HG03342 (cell line): Measurements from ENCODE around the gene MRPL21.

Source experiments
- ATAC-seq: cut with Tn5 transposase; IDR thresholded peaks from one replicate; pipeline ENCODE4 v1.9.1; 2021; ENCODE audit warnings: mild to moderate bottlenecking, moderate library complexity; ENCODE audit not compliant: unreplicated experiment

The MRPL21 gene

DNA sequence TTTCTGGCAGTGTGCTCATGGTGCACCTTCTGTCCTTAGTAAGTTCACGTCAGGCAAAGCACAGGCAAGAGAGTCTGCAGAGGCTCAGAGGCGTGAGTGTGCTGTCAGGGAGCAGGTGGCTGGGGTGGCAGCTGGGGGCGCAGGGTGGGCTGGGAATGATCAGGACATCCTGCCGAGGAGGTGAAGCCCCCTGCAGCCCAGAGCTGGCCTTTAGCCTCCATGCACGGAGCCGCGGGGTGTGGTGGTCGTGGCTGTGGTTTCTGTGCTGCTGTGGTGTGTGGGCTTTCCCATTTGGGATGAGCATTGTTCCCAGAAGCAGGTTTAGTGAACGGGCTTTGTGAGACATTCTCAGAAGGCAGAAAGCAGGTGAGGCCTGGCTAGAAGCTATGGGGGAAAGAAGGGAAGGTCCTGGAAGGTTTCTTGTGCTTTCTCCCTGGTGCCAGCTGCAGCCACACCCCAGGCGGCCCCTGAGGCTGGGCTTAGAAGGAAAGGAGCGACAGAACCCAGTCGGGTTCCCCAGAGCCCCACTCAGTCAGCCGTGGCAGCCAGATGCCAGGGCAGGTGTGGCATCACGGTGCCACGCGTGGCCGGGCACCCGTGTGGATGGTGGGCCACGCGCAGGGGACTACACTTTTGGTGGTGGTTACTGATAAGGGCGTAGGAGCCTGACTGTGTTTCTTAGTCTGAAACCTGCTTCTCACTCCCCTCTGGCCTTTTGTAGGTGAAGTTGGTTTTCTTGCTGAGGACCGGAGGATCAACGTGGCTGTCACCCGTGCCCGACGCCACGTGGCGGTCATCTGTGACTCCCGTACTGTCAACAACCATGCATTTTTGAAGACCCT is 32.1 kb upstream of the MRPL21 start:
- ATAC-seq = no peak

DNA sequence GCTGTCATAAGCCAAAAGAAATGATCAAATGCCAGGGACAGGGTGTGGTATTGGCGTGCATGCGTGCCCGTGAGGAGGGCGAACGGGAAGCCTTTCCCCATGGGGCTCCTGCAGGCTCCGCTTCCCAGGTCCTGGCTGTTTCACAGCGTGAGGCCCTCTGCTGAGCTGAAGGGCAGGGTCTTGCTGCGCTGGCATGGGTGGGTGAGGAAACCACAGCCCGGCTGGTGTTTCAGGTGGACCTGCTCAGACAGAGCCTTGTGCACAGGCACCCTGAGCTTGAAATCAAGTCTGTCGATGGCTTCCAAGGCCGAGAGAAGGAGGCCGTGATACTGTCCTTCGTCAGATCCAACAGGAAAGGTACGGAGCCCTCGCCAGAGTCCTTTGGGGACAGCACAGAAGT is 31.4 kb upstream of the MRPL21 start:
- no peak for ATAC-seq

GRCh38 chr11:68934666-68935065 is 31.0 kb upstream of the MRPL21 start:
- ATAC-seq = no peak

DNA sequence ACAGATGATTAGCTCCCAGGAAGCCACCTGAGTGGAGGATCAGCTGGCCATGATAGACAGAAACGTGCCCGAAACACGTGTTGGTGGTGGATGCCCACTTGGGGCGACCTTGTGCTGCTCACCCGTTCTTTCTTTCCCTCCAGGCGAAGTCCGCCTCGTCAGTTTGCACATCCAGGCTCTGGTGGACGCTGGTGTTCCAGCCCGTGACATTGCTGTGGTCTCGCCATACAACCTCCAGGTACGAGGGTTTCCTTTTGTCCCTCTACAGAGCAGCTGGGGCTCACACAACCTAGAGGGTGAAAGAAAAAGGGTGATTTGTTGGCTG is 30.7 kb upstream of the MRPL21 start:
- ATAC-seq = no peak

- ATAC-seq = no peak
These were observed 30.1 kb upstream of the MRPL21 start for GRCh38 chr11:68933605-68934320.

DNA sequence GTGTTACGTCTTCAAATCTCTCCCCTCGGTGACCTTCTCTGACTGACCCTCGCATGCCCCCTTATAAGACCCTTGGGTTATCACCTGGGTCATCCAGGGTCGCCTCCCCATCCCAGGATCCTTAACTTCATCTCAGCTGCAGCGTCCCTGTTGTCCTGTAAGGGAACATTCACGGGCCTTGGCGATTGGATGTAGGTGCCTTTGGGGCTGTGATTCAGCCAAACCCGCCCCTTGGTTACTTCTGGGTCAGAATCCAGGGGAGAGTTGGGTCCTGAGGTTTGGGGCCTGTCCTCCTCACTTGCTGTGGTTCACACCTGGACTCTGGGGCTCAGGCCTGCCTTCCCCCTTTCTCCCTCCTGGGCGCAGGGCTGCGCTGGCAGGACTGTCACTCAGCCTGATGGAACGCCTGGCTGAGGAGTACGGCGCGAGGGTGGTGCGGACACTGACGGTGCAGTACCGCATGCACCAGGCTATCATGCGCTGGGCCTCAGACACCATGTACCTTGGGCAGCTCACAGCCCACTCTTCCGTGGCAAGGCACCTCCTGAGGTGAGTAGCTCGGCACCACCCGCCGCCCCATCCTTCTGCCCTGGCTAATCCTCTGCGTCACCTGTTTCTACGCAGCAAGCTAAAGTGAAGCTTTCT is 29.4 kb upstream of the MRPL21 start:
- no peak for ATAC-seq

- no peak for ATAC-seq
These were observed 28.7 kb upstream of the MRPL21 start for GRCh38 chr11:68932358-68932757.

DNA sequence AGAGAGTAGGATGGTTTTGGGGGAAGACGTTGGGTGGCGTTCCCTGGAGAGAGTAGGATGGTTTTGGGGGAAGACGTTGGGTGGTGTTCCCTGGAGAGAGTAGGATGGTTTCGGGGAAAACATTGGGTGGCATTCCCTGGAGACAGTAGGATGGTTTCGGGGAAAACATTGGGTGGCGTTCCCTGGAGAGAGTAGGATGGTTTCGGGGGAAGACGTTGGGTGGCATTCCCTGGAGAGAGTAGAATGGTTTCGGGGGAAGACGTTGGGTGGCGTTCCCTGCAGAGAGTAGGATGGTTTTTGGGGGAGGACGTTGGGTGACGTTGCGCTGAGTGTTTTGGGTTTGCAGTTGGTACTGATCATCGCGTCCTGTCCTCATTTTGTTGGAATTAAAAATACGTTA is 28.3 kb upstream of the MRPL21 start:
- ATAC-seq = no peak

GRCh38 chr11:68930991-68931855 is 27.6 kb upstream of the MRPL21 start:
- ATAC-seq = no peak

GRCh38 chr11:68929706-68930570 is 26.3 kb upstream of the MRPL21 start:
- ATAC-seq = no peak

DNA sequence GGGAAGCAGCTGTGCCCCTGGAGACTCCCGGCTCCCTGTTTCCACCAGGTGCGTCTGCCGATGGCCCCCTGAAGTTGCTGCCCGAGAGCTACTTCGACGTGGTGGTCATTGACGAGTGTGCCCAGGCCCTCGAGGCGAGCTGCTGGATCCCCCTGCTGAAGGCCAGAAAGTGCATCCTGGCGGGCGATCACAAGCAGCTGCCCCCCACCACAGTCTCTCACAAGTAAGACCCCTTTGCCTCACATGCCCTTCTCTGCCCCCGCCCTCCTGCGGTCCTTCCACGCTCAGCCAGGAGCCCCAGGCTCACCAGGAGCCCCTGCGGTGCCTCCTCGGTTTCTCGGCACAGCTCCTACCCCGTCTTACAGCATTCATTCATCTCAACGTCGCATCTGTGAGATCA is 25.5 kb upstream of the MRPL21 start:
- no peak for ATAC-seq

DNA sequence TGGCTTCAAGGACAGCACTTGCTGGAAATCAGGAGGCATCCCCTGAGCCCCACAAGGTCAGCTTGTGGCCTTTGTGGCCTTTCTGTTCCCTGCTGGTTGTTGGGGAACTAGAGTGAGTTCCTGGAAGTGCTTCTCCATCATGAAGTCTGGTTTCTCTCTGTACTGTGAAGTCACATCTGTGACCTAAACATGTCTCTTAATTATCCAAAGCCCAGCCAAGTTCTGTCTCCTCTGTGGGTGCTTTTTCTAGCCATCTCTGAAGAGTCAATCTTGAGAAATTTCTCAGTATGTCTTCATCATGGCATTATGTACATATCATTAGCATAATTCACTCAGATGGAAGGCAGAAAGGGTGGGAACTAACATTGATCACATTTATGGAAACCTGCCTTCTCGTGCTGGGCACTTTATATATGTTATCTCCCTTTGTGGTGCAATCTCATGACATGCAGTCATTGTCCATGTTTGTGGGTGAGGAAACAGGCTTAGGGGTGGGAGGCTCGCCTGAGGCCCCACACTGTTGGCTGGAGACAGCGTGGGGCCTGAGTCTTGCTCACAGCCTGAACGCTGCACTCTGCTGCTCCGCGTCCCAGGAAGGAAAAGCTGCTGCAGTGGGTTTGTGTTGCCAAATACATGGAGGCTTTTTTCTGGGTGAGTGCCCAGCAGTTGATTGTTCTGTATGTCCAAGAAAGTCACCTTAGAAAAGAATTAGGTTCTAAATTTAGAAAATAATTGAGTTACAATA is 24.7 kb upstream of the MRPL21 start:
- no peak for ATAC-seq

DNA sequence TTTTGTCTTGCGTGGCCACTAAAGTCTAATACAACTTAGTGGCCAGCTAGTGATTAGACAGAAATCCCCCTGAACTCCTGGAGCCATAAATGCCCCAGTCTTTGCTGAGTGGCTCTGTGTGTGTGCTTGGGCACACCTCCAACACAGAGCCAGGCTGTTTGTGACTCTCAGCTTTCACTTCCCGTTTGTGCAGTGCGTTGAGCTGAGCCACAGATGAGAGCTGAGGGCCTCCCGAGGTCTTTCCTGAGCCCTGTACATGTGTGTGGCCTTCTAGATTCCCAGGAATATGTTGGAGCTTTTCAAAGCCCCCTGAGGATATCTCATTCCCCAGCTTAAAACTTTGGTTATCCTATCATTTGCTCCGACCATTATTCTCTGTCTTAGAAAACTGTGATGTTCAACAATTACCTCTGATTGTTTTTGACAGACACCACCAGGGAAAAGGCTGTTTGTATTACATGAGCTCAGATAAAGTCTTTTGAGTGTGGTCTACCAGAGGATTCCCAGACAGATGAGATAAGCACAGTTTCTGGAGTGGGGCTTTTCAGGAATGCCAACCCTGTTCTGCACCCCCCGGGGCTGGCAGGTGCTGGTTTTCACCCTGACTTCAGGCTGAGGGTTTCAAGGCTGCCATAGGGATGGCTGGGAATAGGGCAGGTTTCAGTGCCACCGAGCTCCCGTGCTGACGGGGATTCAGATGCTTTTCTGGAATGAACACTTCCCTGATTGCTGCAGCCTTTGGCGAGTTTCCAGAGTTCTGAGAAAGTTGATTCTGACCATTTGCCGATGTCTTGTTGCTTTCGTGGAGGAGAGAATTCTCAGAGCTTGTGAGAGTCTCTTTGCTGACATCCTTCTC is 23.9 kb upstream of the MRPL21 start:
- ATAC-seq = peak; percentile 51

GRCh38 chr11:68925611-68926010 is 22.0 kb upstream of the MRPL21 start:
- no peak for ATAC-seq

DNA sequence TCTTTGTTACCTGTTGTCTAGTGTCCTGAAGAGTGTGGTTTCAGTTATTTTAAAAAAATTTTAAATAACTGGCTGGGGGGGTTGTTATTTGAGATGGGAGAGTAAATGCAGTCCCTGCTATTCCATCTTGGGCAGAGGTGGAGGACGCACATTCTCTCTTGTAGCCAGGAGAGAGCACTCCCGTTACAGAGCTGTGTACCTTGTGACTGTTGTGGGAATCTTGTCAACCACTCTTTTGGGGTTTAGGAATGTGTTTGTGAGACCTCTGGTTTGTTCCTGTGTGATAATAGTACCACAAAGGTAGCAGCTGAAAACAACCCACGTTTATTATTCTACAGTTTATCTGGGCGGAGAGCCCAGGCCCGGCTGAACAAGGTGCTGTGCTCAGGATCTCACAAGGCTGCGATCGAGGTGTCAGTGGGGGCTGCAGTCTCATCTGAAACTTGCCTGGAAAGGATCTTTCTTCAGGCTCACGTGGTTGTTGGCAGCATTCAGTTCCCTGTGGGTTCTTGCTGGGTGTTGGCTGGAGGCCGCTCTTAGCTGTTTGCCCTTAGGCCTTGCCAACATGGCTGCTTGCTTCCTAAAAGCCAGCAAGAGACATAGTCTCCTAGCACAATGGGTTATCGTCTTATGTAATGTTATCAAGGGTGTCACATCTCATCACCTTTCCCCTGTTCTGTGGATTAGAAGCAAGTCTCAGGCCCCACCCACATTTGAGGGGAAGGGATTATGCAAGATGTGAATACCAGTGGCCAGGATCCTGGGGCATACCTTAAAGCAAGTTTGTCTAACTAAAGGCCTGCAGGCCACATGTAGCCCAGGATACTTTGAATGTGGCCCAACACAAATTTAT is 20.7 kb upstream of the MRPL21 start:
- no peak for ATAC-seq

DNA sequence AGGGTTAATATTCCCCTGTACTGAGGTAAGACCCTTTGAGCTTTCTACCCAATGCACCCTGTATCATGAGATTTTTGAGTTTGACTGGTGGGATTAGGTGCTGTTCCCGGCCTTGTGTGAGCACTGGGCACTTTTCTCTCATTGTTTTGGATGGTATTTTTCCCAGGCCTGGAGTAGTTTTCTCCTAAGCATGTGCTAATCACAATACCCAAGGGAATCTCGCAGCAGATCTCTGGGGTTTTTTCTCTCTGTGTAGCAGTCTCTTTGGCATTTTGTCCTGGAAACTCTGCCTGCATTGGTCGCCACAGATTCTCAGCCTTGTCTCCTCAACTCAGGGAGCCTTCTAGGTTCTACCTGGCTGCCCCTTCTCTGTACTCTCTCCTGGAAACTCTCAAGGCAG is 20.0 kb upstream of the MRPL21 start:
- no peak for ATAC-seq

- no peak for ATAC-seq
These were observed 12.8 kb upstream of the MRPL21 start for GRCh38 chr11:68916439-68916838.

DNA sequence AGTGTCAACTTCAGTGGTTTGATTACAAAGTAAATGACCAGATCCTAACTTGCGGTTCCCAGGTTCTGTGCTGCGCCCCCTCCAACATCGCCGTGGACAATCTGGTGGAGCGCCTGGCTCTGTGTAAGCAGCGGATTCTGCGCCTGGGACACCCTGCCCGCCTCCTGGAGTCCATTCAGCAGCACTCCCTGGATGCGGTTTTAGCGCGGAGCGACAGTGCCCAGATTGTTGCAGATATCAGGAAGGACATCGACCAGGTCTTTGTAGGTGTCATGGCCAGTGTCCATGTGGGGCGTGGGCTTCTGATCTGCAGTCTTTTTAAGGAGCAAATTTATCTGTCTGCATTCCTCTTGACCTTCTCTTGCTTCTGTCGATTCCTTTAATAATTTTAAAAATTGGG is 11.1 kb upstream of the MRPL21 start:
- no peak for ATAC-seq
